GM21737 (cell line): ENCODE results near the gene ZPR1.

Experiments
- ATAC-seq: cut with Tn5 transposase; IDR thresholded peaks from one replicate; pipeline ENCODE4 v1.9.1; 2021; ENCODE audit warnings: mild to moderate bottlenecking, moderate library complexity; ENCODE audit not compliant: unreplicated experiment

ZPR1 gene

DNA sequence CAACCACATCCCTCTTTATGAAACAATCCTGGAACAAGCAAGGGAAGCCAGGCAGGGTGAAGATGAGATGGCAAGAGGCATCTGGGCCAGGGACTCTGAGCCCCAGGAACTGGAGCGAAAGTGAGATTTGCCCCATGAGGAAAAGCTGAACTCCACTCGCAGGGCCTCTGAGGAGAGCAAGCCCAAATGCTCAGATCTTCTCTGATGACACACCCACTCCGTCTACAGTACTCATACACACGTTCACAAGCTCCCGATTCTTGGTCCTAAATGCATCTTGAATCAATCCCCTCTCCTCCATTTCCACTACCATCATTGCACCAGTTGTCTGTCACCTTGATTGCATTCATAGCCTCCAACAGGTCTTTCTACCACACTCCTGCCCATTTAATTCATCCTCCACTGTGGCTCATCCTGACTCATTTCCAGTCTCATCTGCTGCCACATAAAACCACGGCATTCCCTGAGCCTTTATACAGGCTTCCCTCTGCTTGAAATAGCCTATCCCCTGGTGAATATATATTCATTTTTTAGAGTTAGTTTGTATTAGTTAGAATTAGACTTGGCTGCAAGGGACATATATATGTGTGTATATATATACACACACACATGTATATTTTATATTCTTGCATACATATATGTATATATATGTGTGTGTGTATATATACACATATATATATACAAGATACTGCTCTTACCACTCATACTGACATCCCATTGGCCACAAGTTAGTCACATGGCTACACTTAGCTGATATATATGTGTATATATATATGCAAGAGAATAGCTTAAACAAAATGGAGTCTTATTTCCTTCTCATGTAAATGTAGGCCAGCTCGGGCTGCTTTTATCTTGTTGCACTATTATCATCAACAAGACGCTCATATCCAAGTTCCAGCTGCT lies 5.3 kb upstream of the ZPR1 start:
- no peak for ATAC-seq

DNA sequence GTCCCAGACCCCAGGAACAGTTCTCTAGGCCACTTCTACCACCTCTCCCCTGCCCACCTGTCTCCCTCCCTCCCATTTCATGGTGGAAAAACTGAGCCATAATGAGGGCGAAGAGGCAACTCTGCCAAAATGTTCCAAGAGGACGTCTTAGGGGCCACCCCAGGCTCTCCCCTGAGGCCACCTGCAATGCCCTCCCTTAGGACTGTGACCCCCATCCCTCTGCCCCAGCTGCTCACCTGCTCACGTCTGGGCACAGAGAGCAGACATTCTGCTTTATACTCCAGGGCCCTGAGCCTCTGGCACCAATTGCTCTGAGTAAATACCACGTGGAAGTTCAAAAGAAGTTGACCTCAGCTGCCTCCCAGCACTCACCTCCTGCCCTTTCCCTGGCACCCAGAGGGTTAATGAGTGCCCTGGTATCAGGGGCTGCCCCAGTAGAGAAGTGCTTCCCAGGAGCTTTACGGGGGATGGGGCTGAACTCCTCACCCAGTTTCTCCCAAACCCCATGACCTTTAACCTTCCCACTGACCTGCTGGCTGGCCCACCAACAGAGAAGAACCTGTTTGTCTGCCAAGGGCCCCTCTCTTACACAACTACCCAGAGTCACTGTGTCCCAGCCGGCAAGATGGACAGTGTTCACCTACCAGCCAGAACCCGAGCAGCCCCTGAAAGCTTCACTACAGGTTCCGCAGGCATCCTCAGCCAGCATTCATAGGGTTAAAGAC lies 4.5 kb upstream of the ZPR1 start:
- ATAC-seq: no peak

DNA sequence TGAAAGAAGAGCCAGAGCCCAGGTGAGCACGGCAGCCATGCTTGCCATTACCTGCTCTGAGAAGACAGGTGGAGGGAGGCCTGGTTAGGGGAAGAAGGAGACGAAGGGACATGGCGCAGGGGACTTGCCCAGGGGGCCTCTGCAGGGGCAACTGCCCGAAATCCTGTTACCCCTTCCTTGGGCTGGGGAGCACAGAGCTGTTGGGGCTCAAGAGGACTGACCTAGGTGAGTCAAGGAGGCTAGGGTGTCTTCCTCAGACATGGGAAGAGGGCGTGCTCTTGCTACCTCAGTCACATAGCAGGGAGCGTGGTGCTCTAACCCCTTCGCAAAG lies 4.0 kb upstream of the ZPR1 start, which contains the start of gene APOA5:
Gene APOA5, minus strand, starts transcription at position 67 of the 331 bp plus-strand sequence. Its CDS starts 19 bp downstream, at position 48.
- ATAC-seq: no peak

DNA sequence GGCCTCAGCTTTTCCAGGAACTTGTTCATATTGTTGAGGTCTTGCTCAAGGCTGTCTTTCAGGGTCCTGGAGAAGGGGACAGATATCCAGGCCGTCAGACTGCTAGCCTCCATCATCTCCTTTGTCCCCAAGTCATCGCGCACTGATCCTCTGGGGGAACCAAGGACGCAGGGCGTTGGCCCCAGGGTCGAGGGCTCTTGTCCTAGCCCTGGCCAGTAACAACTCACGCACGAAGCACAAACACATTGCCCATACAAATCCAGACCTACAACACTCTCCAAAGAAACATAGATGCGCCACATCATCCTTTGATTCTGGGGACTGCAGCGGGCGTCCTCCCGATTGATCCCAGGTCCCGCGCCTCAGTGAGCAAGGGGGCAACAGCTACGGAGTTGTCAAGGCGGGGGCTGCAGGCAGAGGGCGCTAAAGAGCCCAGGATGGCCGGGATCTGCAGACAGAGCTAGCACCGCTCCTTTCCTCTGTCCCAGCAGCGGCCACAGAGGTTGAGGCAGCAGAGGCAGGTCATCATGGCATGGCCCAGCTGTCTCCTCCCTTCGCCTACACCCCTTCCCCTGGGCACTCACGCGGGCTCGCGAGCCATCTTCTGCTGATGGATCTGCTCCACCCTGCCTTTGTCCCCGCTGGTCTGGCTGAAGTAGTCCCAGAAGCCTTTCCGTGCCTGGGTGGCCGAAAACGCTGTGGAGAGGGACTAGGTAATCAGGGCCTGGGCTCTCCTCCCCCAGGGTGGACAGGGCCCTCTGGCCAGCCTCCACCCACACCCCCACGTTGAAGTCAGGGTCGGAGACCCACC lies 3.4 kb upstream of the ZPR1 start:
- ATAC-seq: no peak

DNA sequence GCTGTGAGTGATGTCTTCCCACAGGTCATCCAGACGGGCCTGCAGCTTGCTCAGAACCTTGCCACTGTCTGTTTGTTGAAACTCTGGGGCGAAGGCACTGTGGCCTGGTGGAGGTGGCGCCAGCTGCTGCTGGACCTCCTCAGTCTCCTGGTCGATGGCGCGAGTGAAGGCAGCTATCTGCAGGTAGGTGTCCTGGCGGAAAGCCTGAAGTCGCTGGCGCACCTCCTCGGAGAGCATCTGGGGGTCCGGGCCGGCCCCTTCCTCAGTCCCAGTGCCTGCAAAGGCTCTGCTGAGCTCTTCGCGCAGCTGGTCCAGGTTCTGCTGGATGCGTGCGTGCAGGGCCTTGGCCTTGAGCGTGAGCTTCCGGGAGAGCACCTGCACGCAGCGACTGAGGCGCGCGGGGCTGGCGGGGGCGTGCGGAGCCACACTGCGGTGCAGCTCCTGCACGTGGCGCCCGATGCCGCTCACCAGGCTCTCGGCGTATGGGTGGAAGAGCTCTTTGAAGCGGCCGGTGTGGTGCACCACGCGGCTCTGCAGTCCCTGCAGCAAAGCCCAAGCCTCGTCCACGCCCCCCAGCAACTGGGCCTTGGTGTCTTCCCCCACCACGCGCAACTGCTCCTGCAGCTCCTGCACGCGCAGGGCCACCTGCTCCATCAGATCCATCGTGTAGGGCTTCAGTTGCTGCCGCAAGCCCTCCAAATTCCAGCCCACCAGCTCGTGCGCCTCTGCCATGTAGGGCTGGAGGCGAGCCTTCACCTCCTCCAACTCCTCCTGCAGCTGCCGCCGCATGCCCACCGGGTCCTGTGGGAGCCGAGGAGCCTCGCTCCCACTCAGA lies 2.6 kb upstream of the ZPR1 start:
- ATAC-seq: no peak

DNA sequence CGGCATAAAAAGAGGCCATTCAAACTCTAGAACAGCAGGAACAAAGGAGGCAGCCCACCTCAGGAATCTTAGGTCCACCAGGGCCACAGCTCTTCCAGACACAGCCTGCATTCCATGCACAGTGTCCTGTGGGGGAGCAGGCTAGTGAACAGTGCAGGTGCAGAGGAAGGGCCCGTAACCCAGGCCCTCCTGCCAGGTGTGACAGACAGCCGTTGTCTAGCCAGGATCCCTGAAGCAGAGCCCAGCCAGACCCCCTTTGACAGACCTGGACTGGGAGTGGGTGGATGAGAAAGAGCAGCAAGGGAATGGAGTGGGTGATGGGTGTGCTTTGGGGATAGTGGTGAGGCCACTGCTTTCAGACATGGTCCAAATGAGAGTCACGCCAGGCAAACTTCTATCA lies 1.2 kb upstream of the ZPR1 start:
- ATAC-seq: no peak

DNA sequence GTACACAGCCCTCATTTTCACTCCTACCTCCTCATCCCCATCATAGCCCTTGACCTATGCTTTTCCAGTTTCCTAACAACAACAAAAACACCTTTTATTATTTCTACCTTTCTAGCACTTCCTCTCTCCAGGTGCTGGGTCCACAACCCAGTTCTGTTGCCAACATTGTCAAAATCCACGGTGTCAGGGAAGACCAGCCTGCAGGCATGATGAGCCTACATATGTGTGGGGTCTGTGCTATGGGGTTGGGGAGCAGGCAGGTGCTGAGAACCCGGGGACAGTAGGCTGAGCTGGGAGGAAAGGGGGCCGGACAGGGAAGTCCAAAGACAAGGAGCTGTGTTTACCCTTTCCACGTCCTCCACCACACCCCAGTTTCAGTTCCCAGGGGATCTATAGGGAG lies 711 bp upstream of the ZPR1 start:
- no peak for ATAC-seq

DNA sequence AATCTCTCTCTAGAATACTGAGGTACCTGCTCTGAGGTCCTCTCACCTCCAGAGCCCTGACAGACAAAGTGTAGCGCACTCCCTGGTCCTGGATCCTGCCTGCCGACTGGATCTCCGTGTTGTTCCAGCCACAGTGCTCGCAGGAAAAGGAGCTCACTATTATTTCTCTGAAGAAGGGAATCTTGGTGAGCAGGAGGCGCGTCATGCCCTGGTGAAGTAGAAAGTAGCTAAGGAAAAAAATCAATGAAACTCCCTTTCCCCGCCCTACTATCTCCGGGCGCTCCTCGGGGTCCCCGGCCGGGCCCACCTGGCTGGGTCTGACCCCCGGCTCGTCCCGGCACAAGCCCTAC lies 412 bp downstream of the ZPR1 start:
- no peak for ATAC-seq

DNA sequence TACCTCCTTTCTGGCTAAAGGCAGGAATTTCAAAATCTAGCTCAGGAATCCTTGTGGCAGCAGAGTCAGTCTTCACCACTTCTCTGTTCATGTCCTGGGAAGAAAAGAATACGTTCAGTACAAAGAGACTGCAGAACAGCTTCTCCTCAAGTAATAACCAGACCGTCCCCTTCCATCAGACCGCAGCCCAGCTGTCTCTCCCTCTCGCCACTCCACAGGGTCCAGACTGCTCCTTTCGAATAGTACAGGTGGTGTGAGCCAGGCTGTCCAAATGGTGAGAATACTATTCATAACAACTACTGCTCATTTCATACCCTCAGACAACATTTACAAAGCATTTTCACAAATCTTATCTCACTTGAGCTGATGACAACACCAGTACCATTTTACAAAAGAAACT lies 857 bp downstream of the ZPR1 start:
- no peak for ATAC-seq

DNA sequence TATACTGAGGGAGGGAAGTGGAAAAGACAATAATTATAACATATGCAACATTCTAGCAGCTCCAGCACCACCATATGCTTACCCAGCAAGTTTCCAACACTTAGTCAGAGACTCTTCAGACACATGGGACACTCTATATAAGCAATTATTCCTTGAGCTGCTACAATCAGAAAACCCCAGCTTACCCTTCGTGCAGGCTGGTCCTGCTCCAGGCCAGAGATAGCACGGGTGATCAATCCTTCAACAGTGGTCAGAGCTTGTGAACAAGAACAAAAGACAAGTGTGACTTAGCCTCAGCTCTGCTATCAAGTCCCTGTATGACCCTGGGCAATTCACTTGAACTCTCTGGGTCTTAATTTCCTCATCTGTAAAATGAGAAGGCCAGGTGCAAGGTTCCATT lies 1.5 kb downstream of the ZPR1 start:
- no peak for ATAC-seq

DNA sequence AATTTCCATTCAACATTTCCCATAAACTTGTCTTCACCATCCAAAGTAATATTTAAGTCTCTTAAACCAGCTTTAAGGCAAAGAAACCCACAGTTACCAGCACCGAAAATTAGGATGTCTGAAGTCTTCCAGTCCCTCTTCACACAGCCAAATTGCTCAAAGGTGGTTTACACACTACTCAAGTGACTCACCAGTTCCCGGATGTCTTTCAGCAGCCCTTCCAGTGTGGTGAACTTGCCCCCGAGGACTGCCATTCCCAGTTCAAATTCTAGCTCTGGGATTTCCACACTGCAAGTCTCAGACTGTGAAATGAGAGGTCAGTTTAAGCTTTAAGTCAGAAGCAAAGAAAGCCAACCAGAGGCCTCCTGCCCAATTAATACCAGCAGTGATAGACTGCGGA lies 5.1 kb downstream of the ZPR1 start:
- ATAC-seq: no peak

DNA sequence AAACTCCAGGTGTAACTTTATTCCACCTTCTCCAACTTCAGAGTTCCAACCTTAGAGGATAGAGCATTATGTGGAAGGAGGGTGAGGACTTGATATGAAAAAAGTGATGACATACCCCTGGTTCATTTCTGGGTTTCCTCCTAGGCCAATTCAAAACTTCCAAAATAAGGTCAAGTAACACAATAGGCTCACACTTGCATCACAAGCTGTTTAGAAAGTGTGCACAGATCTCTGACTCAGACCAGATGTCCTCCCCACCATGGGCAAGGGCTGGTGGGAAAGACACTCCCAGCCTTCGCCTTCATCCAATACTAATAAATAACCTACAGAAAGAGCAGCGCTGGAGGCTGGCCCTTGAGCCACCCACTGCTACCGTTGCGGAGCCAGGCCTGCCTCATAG lies 9.3 kb downstream of the ZPR1 start:
- ATAC-seq: no peak

DNA sequence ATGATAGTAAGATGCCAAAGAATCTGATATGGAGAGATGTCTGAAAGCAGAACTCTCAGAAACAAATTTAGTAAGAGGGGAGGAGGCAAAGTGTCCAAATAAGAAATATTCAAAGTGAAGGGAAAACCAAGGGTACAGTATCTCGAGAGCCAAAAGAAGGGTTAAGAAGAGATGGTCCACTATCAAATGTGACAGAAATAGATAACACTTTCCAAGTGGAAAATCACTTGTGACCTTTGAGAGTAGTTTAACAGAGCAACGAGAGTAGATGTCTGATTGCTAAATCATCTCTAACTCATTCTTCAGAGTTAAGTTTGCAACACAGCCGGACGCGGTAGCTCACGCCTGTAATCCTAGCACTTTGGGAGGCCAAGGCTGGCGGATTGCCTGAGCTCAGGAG lies 10.8 kb downstream of the ZPR1 start:
- ATAC-seq: no peak

DNA sequence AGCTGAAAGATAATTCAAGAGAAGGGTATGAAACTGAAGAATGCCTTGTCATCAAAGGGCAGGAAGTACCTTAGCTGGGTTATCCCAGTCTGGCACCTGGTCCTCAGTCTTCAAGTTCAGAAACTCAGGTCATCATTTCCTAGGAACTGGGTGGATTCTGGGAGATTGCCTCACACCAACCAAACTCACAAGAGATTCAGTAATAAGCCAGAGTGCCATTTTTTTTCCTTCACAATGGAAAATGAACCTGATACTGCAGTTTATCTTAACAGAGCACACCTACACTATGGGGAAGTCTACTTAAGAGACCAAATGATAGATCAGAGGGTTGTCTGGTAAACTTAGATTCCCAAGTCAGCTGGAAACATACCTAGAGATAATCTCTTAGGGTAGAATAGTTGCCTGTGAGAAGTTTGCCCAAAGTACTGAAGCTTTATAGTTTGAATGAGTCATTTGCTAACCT lies 11.3 kb downstream of the ZPR1 start:
- ATAC-seq: no peak

DNA sequence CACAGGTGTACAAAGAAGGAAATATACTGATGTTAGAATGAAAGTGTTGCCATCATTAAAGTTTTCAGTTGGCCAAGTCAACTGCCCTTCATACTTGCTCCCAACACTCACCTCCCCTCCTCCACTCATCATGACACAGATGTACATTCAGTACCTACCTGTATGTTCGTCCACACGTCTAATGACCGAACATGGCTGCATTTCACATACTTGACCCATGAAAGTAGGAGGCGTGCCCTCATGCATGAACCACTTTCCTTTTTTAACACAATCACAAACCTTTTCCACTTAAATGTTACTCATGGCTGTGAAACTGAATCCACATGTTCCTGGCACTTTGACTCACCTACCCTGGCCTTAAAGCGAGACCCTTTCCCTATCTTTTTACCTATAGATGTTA lies 11.8 kb downstream of the ZPR1 start:
- ATAC-seq: no peak

DNA sequence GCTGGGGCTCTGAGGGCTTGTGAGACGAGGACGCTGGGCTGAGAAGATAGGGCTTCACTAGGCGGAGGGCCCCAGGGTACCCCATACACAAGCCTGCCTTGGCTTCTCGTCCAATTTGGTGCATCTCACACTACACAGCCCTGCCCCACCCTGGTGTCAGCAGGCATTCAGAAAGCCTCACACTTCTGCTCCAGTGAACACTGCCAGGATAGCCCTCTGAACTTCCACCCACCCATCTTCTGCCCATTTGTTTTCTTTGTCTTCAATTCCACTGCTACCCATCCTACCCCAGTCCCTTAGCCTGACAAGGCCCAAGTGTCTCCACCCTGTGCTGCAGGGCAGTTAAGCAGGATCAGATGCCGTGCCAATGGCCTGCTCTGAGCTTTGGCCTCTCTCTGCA lies 13.2 kb downstream of the ZPR1 start:
- ATAC-seq: no peak

DNA sequence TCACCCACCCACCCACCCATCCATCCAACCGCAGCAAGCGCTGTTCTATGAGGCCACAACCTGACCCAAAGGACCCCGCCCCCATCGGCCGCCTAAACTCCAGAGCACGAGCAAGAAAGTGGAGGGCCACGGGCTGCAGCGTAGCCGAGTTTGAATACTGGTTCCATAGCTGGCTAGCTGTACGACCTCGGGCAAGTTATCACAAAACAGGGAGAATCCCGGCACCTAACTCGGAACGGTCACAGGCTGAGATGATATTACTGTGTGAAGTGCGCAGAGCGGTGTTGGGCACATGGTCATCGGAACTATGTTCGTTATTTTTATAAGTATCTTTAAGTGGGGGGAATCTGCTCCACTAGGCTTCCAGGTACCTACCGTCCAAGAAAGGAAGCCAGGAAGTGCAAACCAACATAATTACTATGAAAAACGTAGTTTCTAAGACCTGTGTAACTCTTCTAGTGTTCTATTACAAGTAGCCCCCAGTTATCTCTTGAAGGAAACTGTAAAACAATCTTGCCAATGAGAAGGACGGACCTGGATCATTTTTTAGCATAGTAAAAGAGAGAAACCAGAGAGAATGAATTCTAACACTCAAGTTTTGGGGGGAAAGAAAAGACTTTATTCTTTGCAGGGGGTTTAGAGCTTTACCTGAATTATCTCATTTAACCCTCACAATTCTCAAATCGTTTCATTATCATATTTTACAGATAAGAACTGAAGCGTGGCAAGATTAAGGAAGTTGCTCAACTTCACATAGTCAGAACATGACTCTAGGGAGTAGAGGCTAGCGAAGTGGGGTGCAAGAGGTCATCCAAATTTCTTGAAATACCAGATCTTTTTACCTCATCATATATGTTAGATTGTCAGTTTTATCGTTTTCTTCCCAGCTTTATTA lies 14.4 kb downstream of the ZPR1 start:
- ATAC-seq: peak; percentile 34

DNA sequence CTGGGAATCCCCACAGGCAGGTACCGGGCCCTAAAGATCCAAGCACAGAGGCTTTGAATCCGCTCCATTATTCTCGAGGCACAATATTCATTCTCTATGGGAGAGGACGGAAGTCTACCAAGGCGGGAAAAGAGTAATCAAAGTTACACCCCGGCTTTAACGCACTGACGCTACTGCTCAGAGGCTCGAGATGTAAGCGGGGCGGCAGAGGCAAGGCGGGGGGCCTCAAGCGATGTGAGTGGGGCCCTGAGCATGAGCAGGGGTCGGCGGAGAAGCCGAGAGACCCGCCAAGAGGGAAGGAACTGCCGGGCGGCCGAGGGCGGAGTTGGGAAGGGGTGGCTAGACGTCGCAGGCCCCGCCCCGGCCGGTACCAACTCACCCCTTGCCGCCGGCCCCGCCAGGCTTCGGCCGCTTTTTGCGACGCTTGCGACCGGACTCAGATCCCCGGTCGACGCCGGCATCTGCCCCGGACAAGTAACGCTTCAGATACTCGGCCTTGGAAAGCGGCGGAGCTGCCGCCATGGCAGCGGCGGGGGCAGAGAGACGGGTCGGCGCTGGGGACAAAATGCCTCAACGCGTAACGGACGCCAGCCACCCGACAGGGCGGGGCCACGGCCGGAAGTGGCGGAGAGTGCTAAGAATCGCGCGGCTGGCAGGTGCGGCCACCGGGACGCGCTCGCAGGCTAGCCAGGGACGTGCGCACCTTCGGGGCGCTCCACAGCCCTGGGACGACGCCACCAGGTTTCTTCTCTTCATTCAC lies 15.2 kb downstream of the ZPR1 start, which contains the start of gene BUD13:
Gene BUD13, minus strand, starts transcription at position 545 of the 760 bp plus-strand sequence. Its CDS starts 23 bp downstream, at position 522.
- peak; percentile 85 for ATAC-seq

DNA sequence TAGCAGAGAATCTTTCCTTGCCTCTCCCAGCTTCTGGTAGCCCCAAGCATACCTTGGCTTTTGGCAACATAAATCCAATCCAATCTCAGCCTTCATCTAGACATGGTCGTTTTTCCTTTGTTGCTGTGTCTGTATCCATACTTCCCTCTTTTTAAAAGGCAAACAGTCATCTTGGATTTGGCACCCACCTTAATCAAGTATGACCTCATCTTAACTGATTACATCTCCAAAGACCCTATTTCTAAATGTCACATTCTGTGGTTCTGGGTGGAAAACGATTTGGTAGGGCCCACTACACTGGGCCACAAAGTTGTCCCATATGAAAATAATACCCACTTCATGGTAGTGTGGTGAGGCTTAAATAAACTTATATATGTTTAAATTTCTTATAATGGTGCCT lies 15.9 kb downstream of the ZPR1 start:
- no peak for ATAC-seq
